T1000 (cell line): ENCODE results near the gene ROR1.

Experiments used
- DNase-seq: peaks from one replicate; lab custom pipeline; 2025; ENCODE audit warnings: mixed read lengths; lab: John Stamatoyannopoulos, UW

The ROR1 gene

DNA sequence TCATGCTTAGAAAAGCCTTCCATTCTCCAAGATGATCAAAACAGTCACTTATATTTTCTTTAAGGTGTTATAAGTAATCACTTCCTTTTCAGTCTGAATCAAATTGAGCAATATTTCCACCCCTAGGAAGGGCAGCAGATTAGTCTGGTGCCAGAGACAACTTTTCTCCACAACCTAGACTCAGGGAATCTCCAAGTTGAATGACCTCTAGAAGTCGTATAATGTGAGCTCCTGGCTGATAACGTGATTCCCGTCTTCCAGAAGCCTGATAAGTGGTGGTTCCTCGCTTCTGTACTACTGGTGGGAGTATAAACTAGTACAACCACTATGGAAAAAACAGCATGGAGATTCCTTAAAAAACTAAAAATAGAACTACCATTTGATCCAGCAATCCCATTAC, 251.2 kb downstream of the ROR1 start:
- no peak for DNase-seq

DNA sequence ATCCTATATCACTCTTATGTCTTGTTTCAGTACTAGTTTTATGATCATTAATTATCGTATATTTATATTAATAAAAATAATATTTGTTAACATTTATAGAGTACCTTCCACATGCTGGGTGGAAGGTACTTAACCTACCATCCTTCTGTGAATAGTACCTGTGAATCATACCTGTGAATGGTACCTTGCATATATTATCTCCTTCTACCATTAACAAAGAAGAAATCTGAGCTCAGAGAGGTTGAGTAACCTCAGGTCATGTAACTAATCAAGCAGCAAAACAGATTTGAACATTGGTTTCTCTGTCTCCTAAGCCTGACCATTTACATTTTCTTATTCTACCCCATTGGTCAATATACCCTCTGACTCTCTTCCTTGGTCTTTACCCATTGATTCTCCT, 255.2 kb downstream of the ROR1 start:
- DNase-seq: no peak

GRCh38 chr1:64030411-64030810, 256.6 kb downstream of the ROR1 start:
- no peak for DNase-seq

- no peak for DNase-seq
These were observed 257.4 kb downstream of the ROR1 start for GRCh38 chr1:64031236-64031635.

DNA sequence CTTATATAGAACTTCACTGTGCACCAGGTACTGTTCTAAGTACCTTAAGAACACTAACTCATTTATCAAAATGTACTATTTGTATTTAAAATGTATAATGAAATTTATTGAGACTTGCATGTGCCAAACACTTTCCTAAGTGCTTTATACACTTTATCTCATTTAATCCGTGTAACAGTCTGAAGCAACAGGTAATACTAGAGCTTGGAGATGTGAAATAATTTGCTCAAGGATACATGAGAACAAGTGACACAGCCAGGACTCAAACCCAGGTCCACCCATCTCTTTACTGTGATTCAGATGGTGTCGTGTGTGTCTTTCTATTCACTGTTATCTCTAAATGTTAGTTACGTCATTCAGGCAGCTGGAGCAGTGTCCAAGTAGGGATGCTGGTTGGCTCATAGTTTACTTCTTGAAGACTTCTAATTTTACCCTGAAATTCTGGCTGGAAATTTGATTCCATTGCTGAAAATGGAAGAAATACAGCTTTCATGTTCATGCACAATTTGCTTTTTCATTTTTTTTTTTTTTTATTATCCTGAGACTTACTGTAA, 259.9 kb downstream of the ROR1 start:
- no peak for DNase-seq

- DNase-seq: no peak
These were observed 262.7 kb downstream of the ROR1 start for GRCh38 chr1:64036549-64036948.

DNA sequence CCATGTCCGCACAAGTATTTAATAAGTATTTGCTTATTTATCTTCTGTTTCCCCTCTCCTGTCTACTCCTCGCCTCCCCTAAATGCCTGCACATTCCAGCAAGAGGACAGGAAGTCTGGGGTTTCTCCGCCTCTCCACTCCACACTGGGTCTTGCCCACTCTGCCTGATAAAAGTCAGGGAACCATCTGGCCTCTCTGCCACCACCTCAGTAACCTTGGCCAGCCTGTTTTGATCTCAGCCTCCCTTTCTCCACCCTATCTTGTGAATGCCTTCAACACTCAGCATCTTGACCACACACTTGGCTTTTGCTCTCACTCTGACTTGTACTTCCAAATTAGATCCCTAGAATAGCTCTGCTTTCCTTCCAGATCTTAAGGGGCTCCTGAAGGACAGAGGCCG, 264.3 kb downstream of the ROR1 start:
- no peak for DNase-seq

- DNase-seq: peak; percentile 42
These were observed 265.1 kb downstream of the ROR1 start for GRCh38 chr1:64038965-64039364.

DNA sequence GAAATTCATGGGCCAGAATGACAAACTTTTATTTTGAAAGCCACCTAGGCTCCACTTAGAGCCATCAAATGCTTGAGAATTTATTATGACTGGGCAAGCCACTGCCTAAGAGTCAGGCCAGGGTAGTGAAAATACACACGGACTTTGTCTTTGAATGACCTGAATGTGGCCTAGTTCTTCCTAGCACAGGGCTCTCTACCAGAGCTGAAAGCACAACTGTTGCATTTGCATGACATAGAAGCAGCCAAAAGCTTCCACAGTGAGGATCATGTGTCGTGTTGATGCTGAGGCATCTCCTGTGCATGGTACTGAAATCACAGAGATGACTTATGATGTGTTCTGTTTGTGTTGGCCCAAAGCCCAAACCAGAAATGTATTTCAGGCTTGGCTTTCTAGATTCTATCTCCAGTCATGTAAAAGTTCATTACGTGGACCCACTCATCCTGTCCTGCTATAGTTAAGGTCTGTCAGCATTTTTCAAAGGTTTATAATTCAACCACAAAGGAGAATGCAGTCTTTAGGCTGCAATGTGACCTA, 265.6 kb downstream of the ROR1 start:
- peak; percentile 86 for DNase-seq

DNA sequence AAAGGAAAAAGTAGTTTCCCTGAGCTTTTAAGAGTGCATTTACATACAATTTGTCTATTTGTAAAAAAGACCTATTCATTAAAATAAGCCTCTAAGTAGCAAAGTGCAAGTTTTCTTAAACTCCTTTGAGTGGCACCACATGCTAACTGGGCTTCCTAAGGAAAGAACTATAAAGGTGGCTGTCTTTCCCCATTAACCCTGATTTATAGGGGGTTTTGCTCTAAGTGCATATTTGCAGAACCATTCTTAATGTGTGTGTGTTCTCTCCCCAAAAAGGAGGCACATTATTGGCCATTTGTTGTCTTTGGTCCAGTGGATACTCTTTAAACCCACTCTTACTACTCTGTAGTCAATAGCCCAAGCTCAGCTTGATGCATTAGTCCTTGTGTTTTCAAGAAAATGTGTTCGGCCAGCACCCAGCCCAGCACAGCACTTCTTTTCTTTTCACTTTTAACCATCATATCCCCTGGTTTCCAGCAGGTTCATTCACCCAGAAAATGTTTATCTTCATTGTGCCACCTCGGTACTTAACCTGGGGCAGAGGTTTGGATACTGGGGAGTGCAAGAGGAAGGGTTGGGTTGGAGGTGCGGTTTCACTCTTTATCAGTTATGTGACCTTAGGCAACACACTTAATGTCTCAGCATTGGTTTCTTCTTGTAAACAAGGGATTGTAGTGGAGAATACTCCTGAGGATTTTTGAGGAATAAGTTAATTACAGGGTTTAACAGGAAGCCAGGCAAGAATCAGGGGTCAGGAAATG, 267.7 kb downstream of the ROR1 start:
- no peak for DNase-seq

DNA sequence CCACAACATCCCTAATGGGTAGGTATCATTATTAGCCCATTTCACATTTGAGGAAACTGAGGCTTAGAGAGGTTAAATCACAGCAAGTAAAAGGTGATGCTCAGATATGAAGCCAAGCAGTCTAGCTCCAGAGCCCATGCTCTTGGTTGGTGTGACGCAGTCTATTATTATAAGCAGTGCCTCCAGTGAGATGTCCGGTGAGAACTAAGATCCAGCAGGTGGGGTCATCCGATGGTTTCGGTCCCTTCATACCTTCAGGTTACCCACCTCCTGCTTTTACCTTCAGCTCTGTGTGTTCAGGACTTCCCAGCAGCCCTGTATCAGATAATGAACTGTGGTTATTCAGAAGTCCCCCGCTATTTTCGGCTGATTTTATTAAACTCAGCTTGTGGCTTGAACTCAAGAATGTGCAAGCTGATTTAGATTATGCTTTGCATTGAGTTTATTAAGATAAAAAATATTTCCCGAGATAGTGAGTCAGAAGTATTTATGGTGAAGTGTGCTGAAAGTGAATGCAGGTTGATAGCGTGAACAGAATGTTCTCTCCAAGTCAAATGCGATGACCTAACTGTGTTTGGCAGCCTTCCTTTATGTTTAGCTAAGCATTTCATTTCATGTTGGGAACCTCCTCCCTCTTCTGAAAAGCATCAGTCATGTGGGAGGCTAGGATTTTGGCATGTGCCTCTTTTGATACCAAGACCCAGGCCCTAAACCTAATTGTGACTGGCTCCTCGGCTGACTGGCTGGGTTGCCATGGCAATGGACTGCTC, 268.7 kb downstream of the ROR1 start:
- peak; percentile 27 for DNase-seq

DNA sequence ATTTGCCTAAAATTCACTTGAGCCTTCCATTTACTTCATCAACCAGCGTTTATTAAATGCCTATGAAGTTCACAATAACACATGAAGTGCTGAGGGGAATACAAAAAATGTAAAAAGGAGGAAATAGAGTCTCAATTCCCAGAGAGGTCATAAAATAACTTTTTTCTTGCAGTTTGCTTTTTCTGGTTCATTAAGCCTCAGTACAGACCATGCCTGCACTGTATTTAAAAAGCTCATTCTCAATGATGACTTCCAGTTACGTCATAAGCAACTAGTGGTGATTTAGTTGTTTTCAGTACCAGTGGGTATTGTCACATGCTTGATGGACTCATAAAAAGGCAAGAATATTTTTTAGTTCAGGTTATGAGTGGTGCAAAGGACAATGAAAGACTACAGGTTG, 269.5 kb downstream of the ROR1 start:
- no peak for DNase-seq

GRCh38 chr1:64043976-64044375, 270.2 kb downstream of the ROR1 start:
- peak; percentile 27 for DNase-seq

DNA sequence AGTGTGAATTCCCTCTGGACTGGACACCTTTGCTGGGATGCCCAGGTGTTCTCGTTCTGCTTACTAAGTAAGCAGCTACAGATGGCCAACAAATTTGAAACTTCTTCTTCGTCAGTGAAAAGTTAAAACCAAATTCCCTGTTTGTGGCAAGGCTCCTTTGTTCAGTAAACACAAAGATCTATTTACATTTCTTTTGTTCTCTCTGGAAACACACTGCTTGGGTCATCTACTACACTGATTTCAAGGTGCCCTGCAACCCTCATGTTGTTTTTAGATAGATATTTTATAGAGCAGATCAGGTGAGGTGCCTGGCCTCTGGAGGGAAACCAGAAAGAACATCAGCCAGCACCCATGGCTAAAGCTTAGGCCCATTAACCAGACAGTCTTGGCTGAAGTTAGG, 272.4 kb downstream of the ROR1 start:
- no peak for DNase-seq

DNA sequence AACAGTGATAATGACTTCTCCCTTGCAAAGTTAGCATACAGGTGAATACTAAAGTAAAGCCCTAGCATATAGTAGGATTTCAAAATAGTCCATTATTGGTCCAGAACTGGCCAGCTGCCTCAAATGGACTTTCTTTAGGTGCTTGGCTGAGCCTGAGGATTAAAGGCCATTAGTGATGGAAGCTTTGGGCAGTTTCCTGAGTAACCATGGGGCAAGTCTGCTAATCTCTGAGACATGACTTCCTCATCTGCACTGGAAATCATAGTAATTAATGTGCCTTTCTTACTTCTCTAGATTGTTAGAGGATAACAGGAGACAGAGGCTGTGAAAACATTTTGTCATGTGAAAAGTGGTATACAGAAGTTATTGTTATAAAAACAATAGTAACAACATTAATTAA, 273.1 kb downstream of the ROR1 start:
- no peak for DNase-seq

- DNase-seq: no peak
These were observed 273.8 kb downstream of the ROR1 start for GRCh38 chr1:64047549-64047996.

DNA sequence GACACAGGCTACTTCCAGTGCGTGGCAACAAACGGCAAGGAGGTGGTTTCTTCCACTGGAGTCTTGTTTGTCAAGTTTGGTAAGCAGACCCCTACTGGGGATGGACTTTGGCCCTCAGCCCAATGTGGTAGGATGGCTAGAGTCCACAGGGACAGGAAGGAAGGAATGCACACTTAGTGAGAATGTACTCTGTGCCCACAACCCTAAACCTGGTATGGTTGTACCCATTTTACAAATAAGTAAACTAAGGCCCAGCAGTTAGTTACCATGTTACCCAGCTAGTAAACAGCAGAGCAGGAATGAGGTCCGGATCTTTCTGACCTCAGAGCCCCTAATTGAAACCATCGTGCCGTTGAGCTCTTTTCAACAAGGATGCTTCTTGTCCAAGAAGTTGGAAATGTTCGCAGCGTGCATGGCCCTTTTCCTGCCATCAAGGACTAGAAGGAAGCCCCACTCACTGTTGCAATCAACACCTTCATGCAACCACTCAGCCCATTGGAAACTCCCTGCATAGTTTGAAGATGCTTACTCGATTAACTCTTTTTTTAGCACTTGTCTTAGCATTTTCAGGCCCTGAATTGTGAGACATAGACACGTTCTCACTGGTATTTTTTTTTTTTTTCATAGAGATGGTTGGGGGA, 276.2 kb downstream of the ROR1 start:
- DNase-seq: no peak

DNA sequence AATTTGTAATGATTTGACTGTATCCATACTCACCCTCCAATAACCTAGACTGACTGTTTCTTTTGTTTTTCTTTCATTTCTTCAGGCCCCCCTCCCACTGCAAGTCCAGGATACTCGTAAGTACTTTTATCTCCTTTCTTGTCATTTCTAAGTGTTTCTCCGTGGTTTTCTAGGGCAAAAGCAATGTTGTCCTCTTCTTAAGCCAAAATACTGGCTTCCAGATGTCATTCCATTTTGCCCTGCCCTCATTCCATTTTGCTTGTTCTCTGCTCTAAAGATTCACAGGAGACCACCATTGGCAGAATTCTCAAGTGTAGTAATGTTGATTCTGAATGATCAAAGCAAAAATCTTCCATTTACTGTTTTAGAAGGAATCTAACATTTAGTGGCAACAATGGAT, 276.8 kb downstream of the ROR1 start:
- no peak for DNase-seq

- no peak for DNase-seq
These were observed 278.0 kb downstream of the ROR1 start for GRCh38 chr1:64051796-64052195.

- no peak for DNase-seq
These were observed 279.0 kb downstream of the ROR1 start for GRCh38 chr1:64052777-64053176.

GRCh38 chr1:64055310-64055709, 281.5 kb downstream of the ROR1 start:
- no peak for DNase-seq

- DNase-seq: no peak
These were observed 285.7 kb downstream of the ROR1 start for GRCh38 chr1:64059556-64059955.
